ENCODE data around the gene KRT1.

KRT1 gene

GRCh38 chr12:52698651-52699340 is 18.6 kb upstream of the KRT1 start:
- DNase-seq (ENCODE audit: low spot score) = no peak

GRCh38 chr12:52697058-52697582 is 16.9 kb upstream of the KRT1 start:
- no peak for DNase-seq (ENCODE audit: low spot score)

- no peak for DNase-seq (ENCODE audit: low spot score)
Observed at GRCh38 chr12:52696588-52696987, 16.4 kb upstream of the KRT1 start.

GRCh38 chr12:52695039-52695438 is 14.8 kb upstream of the KRT1 start:
- no peak for DNase-seq (ENCODE audit: low spot score)

GRCh38 chr12:52694151-52694550 is 13.9 kb upstream of the KRT1 start:
- DNase-seq (ENCODE audit: low spot score) = no peak

- no peak for DNase-seq (ENCODE audit: low spot score)
Observed at GRCh38 chr12:52693261-52693660, 13.1 kb upstream of the KRT1 start.

- DNase-seq (ENCODE audit: low spot score) = no peak
Observed at GRCh38 chr12:52692254-52692653, 12.0 kb upstream of the KRT1 start.

GRCh38 chr12:52691841-52692150 is 11.6 kb upstream of the KRT1 start:
- no peak for DNase-seq (ENCODE audit: low spot score)

- no peak for DNase-seq (ENCODE audit: low spot score)
Observed at GRCh38 chr12:52691076-52691840, 11.1 kb upstream of the KRT1 start.

GRCh38 chr12:52690351-52691075 is 10.3 kb upstream of the KRT1 start:
- no peak for DNase-seq (ENCODE audit: low spot score)

- DNase-seq (ENCODE audit: low spot score) = no peak
Observed at GRCh38 chr12:52689936-52690335, 9.7 kb upstream of the KRT1 start.

- DNase-seq (ENCODE audit: low spot score) = no peak
Observed at GRCh38 chr12:52689239-52689638, 9.0 kb upstream of the KRT1 start.

- DNase-seq (ENCODE audit: low spot score) = no peak
Observed at GRCh38 chr12:52688481-52688880, 8.3 kb upstream of the KRT1 start.

GRCh38 chr12:52687497-52688385 is 7.5 kb upstream of the KRT1 start:
- no peak for DNase-seq (ENCODE audit: low spot score)

GRCh38 chr12:52686756-52687487 is 6.7 kb upstream of the KRT1 start:
- DNase-seq (ENCODE audit: low spot score) = no peak

GRCh38 chr12:52686063-52686462 is 5.9 kb upstream of the KRT1 start:
- DNase-seq (ENCODE audit: low spot score) = no peak

GRCh38 chr12:52685406-52685890 is 5.2 kb upstream of the KRT1 start:
- no peak for DNase-seq (ENCODE audit: low spot score)

GRCh38 chr12:52684431-52684830 is 4.2 kb upstream of the KRT1 start:
- DNase-seq (ENCODE audit: low spot score) = no peak

- DNase-seq (ENCODE audit: low spot score) = no peak
Observed at GRCh38 chr12:52683575-52684300, 3.5 kb upstream of the KRT1 start.

- DNase-seq (ENCODE audit: low spot score) = no peak
Observed at GRCh38 chr12:52682938-52683574, 2.8 kb upstream of the KRT1 start.

Data from Ammon's horn (tissue), 1 donor.